NCI-H187 treated with DMSO at 0.1 percent for 48 hours (cell line): Measurements from ENCODE around the gene SYTL3.

ENCODE experiments used
- DNase-seq: peaks from one replicate; lab custom pipeline; 2025; lab: John Stamatoyannopoulos, UW

The SYTL3 gene

GRCh38 chr6:158793432-158793831 is 143.6 kb downstream of the SYTL3 start:
- no peak for DNase-seq

DNA sequence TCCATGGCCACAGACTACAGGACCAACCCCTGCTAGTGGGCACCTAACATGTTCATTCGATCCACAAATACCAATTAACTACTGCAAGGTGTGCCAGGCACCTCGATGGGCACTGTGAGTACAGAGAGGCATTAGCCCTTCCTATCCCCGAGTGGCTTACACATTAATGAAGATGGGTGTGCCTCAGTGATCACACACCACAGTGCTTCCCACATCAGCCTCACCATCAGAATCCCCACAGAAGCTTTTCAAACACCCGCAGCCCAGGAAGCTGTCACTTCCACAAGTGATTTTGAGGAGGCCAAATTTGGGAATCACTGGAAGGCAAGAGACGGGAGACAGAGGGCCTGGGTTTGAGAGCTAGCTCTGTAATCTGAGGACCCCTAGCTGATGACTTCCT is 145.7 kb downstream of the SYTL3 start:
- DNase-seq: no peak

GRCh38 chr6:158796353-158796752 is 146.5 kb downstream of the SYTL3 start:
- DNase-seq: no peak

GRCh38 chr6:158797331-158798310 is 147.8 kb downstream of the SYTL3 start:
- no peak for DNase-seq

DNA sequence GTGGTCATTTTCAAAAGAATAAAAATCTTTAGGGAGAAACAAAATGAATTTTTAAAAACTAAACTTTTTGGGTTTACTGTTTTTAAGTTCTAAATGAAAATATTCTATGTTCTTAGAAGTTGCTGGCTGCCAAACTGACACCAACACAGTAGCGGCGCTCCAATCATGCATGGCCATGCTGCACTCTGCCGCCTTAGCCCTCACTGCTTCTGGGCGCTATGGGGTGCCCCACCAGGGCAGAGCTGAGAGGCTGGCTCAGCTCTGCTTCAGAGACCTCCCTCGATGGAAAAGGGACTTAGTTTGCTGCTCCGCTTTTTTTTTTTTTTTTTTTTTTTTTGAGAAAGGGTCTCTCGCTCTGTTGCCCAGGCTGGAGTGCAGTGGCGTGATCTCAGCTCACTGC is 148.5 kb downstream of the SYTL3 start:
- no peak for DNase-seq

DNA sequence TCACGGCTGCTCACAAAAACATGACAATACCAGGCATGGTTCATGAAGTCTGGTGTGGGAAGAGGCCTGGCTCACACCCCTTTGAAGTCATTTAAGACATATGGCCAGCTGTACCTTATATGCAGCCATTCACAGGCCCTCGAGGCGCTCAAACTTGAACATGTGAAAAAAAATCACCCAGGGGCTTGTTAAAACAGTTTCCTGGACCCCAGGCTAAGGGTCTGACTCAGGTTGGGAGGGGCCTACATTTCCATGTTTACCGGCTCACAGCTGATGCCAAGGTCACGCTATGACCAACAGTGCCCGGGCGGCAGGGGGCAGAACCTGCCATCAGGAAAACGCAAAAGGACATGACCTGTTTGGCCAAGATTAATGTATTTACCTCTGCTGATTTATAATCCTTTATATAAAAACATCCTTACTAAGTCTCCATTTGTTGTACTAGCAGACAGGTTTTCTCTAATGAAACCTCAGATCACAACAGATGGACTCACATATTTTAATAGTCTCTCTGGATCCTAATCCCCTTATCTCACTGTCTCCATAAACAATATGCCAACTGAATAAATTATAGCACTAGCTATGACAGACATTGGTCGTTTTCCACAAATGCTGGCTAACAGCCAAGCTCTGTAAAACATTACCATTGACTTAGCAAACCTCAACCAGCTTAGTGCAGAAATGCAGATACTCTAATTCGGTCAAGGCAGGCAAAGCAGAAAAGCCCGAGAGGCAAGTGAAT is 149.4 kb downstream of the SYTL3 start:
- peak; percentile 9 for DNase-seq

DNA sequence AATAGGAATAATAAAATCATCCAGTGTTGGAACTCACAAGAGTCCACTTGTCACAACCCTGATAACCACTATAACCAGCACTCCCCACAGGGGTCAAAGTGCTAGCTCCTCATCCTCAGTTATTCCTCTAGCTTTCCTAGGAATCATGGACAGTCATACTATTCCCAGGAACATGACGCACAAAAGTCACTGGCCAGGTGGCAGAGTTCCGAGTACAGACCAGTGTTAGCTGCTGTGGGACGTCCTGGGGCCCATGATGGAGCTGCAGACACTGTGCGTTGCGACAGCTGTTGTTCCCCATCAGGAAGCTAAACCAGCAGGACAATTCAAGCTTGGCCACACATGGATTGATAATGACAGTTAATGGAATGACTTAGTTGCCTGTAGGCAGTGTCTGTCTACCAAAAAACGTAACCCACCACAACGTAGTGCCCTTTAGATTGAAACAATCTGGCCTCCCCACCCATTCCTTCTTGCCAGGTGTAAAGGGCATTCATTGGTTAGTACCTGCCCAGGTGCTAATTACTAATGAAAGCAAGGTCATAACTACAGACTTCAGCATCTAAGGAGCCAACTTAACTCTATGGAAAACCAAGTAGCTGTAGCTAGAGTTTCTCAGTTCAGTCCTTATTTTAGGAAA is 151.9 kb downstream of the SYTL3 start:
- DNase-seq: no peak

- no peak for DNase-seq
Measured at GRCh38 chr6:158803733-158804143, 153.9 kb downstream of the SYTL3 start.

DNA sequence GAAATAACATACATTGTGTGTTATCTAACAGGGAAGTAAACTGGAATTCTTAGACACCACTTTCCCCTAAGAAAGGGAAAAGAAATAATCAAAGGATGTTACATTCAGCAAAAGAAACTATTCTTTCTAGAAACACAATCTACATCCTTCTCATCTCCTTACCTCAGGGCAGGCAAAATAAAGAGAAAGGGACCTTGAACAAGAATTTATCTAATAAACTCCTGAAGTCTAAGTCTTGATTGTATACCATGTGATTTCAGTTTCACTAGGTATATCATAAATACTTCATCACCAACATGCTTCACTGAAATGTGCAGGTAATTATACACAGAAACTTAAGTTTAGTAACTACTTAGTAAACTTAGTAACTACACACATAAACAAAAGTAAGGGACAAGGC is 154.4 kb downstream of the SYTL3 start:
- no peak for DNase-seq

- DNase-seq: no peak
Measured at GRCh38 chr6:158805698-158806377, 156.0 kb downstream of the SYTL3 start.

GRCh38 chr6:158807515-158808441 is 157.9 kb downstream of the SYTL3 start:
- DNase-seq: no peak

GRCh38 chr6:158808442-158808833 is 158.6 kb downstream of the SYTL3 start:
- no peak for DNase-seq

- DNase-seq: no peak
Measured at GRCh38 chr6:158808941-158809678, 159.3 kb downstream of the SYTL3 start.

- DNase-seq: no peak
Measured at GRCh38 chr6:158810155-158811095, 160.6 kb downstream of the SYTL3 start.

- DNase-seq: no peak
Measured at GRCh38 chr6:158812611-158813010, 162.8 kb downstream of the SYTL3 start.

DNA sequence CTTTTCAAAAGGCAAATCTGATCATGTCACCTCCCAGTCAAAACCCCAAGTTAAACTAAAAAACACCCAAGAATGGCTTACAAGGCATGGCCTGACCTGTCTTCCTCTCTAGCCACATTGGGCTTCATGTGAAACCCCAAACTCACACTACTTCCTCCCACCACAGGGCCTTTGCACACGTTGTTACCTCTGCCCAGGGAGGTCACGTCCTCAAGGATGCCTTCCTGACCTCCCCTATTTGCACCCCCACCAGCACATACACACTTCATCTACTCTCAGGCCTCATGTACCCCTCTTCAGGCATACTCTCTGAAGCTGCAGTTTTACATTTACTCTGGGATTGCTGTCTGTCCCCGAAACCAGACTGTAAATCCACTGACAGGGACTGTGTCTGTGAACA is 163.2 kb downstream of the SYTL3 start:
- no peak for DNase-seq
